Measurements from ENCODE around the gene NBPF4. TPM values are rescaled to one million over a fixed set of nuclear protein-coding genes. Genes with fewer than 3 reads are reported as not detected.
A peak's percentile ranks its signal among the peaks of the same experiment; 100 is the strongest.

Gene NBPF4
- total RNA-seq, 1 donor from 2014 or later = not detected

DNA sequence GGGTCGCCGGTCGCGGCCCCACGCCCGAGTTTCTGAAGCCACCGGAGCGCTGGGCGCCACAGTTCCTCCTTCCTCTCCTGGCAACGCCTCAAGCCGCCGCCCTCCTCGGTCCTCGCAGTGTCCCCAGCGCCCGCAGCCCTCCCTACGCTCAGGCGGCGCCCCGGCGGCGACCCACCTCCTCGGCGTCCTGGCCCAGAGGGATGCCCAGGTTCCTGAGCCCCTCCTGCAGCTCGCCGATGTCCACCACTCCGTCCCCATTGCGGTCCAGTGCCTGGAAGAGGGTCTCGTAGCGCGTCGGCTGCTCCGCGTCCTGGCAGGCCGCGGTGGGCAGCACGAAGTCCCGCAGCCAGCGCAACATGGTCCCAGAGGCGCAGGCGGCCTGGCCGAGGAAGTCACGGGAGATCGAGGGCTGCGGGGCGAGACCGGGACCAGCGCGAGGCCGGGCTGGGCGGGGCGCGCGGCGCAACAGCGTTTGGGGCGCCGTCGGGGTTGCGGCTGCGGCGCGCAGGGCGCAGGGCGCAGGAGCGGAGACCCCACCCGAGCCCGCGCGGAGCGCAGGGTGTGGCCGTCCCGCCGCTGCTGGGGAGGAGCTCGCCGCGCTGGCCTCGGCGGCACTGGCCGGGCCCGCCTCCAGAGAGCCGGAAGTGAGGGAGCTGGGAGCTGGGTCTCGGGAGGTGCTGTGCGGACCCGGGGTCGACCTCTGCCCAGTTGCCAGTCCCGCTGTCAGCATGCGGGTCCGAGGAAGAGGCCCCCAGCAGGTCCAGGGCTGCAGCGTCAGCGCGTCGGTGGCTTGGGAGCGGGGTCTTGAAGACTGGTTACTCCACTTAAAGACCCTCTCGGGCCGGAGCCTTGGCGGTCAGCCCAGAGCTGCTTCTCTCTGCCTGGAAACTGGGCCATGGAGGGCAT is 43.8 kb downstream of the NBPF4 start, which contains the start of gene SLC25A24:
Gene SLC25A24 (minus strand): TSS at position 563 of the 906 bp plus-strand sequence. CDS start 205 bp downstream, at position 358.
- H3K9me3 Mint-ChIP-seq (ENCODE audit: low read depth) = peaks cover 10% of the 10 kb centered on the region
- TF ChIP-seq, protein P1, sequence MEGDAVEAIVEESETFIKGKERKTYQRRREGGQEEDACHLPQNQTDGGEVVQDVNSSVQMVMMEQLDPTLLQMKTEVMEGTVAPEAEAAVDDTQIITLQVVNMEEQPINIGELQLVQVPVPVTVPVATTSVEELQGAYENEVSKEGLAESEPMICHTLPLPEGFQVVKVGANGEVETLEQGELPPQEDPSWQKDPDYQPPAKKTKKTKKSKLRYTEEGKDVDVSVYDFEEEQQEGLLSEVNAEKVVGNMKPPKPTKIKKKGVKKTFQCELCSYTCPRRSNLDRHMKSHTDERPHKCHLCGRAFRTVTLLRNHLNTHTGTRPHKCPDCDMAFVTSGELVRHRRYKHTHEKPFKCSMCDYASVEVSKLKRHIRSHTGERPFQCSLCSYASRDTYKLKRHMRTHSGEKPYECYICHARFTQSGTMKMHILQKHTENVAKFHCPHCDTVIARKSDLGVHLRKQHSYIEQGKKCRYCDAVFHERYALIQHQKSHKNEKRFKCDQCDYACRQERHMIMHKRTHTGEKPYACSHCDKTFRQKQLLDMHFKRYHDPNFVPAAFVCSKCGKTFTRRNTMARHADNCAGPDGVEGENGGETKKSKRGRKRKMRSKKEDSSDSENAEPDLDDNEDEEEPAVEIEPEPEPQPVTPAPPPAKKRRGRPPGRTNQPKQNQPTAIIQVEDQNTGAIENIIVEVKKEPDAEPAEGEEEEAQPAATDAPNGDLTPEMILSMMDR (IDR thresholded peaks at IDR 0.05; ENCODE audit: unreplicated experiment) = no peak
- H3K27ac Mint-ChIP-seq = peak within 1 kb of the TSS; percentile 99
- peaks cover 5% of the 10 kb centered on the region for H3K27me3 Mint-ChIP-seq
- H3K4me3 Mint-ChIP-seq (ENCODE audit: low read depth) = peak within 1 kb of the TSS; percentile 92
- peak; percentile 73 for DNase-seq (ENCODE audit: low spot score, unreplicated experiment)
- H3K4me1 Mint-ChIP-seq (ENCODE audit: low read depth) = peaks cover 17% of the 10 kb centered on the region
- peaks cover 20% of the 10 kb centered on the region for H3K36me3 Mint-ChIP-seq (ENCODE audit: insufficient read depth)

DNA sequence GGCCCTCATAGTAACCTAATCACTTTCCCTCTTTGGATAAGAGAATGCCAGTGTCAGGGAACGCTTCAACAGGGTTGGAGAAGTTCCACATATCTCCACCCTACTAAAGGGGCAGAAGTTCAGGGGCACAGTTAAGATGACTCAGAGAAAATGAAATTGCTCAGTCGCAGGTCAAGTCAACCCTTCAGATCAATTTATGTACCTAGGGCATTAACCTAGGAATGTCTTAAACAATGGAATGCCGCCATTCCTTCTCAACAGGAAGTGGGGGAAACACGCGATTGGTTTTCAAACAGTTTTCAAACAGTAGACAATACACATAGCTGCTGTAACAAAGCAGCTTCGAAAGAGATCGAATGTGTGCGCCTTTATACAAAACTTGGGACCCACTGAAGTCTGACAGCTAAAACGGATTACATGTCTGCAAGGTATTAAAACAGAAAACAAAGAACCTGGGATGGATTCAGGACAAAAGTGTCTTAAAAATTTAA is 44.6 kb downstream of the NBPF4 start:
- TF ChIP-seq, protein P1 (IDR thresholded peaks at IDR 0.05; ENCODE audit: unreplicated experiment) = no peak
- Mint-ChIP-seq H3K27ac (peak overlapping the region; percentile 99), H3K4me1 (ENCODE audit: low read depth) (peaks cover 17% of the 10 kb centered on the region), H3K9me3 (ENCODE audit: low read depth) (peaks cover 9% of the 10 kb centered on the region), H3K27me3 (peaks cover 5% of the 10 kb centered on the region), H3K4me3 (ENCODE audit: low read depth) (peak overlapping the region; percentile 92), H3K36me3 (ENCODE audit: insufficient read depth) (peaks cover 26% of the 10 kb centered on the region)
- DNase-seq (ENCODE audit: low spot score, unreplicated experiment) = no peak

DNA sequence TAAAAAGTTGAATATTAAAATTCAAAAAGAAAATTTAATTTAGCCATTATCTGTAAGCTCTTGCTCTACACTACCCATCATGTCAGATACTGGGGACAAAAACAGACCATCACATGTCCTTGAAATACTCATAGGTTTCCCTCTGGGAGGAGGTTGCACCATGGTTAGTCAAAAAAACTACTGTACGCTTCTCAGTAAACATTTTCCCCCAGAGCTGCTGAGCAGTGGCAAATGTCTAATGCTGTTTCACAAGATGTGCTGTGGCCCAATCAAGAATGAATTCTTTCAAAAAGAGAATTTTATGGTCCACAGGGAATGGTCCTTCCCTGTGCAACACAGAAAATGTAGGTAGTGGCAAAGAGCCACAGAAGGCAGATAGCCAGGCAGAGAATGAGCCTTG is 49.8 kb downstream of the NBPF4 start:
- H3K4me3 Mint-ChIP-seq (ENCODE audit: low read depth) = no peak overlapping the region
- peaks cover 68% of the 10 kb centered on the region for H3K36me3 Mint-ChIP-seq (ENCODE audit: insufficient read depth)
- DNase-seq (ENCODE audit: low spot score, unreplicated experiment) = no peak
- H3K27ac Mint-ChIP-seq = no peak overlapping the region
- TF ChIP-seq, protein P1 (IDR thresholded peaks at IDR 0.05; ENCODE audit: unreplicated experiment) = no peak
- H3K9me3 Mint-ChIP-seq (ENCODE audit: low read depth) = peaks cover 14% of the 10 kb centered on the region
- H3K27me3 Mint-ChIP-seq = no peaks in the 10 kb centered on the region
- H3K4me1 Mint-ChIP-seq (ENCODE audit: low read depth) = peaks cover 10% of the 10 kb centered on the region

DNA sequence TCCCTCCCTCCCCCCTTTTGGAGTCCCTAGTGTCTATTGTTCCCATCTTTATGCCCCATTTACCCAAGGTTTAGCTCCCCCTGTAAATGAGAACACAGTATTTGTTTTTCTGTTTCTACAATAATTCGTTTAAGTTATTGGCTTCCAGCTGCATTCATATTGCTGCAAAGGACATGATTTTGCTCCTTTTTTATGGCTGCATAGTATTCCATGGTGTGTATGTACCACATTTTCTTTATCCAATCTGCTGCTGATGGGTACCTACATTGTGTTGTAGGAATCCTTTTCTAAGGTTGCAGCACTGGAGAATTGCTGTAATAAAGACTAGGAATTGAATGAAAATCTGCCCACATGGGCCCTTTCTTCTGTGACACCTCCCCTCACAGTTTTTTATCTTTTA is 50.5 kb downstream of the NBPF4 start:
- Mint-ChIP-seq H3K27ac (no peak overlapping the region), H3K4me3 (ENCODE audit: low read depth) (no peak overlapping the region), H3K27me3 (no peaks in the 10 kb centered on the region), H3K36me3 (ENCODE audit: insufficient read depth) (peaks cover 74% of the 10 kb centered on the region), H3K9me3 (ENCODE audit: low read depth) (peaks cover 22% of the 10 kb centered on the region), H3K4me1 (ENCODE audit: low read depth) (peaks cover 4% of the 10 kb centered on the region)
- TF ChIP-seq, protein P1 (IDR thresholded peaks at IDR 0.05; ENCODE audit: unreplicated experiment) = no peak
- no peak for DNase-seq (ENCODE audit: low spot score, unreplicated experiment)

DNA sequence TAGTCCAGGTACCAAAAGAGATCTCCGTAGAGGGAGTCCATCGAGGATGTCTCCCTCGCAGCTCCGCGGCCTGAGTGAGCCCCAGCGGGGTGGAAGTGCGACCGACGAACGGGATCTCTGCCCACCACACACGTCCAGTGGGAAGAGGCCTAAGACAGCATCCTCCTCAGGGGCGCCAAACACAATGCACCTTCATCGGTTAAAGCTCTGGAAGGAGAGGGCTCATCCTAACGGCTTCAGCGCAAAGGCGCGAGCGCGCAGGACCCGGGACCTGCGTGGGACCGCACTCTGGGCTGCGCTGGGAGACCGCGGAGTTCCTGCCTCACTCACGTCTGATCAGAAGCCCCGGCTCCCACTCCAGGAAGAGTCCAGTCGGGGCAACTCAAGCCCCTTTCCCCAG is 51.3 kb downstream of the NBPF4 start:
- Mint-ChIP-seq H3K36me3 (ENCODE audit: insufficient read depth) (peaks cover 75% of the 10 kb centered on the region), H3K4me3 (ENCODE audit: low read depth) (no peak overlapping the region), H3K9me3 (ENCODE audit: low read depth) (peaks cover 26% of the 10 kb centered on the region), H3K4me1 (ENCODE audit: low read depth) (no peaks in the 10 kb centered on the region), H3K27me3 (no peaks in the 10 kb centered on the region), H3K27ac (no peak overlapping the region)
- TF ChIP-seq, protein P1 (IDR thresholded peaks at IDR 0.05; ENCODE audit: unreplicated experiment) = no peak
- DNase-seq (ENCODE audit: low spot score, unreplicated experiment) = no peak

All from progenitor cell of endocrine pancreas (in vitro differentiated cells).